Activated naive CD4-positive, alpha-beta T cell treated with anti-CD3 and anti-CD28 coated beads, Interleukin-2, amount 10 ng/mL, durations not matched to agents 5 hours and 36 hours (primary cell): ENCODE measurements around the gene NR2E3. TPM values are rescaled to one million over a fixed set of nuclear protein-coding genes. Genes with fewer than 3 reads are reported as not detected.

ENCODE experiments used
- total RNA-seq, 2 experiments: library from RNA; stranded (reverse); gene quantifications; one replicate each; pipeline ENCODE4 v1.2.3, GENCODE V29; 2021

NR2E3 gene
- total RNA-seq, result not detected

DNA sequence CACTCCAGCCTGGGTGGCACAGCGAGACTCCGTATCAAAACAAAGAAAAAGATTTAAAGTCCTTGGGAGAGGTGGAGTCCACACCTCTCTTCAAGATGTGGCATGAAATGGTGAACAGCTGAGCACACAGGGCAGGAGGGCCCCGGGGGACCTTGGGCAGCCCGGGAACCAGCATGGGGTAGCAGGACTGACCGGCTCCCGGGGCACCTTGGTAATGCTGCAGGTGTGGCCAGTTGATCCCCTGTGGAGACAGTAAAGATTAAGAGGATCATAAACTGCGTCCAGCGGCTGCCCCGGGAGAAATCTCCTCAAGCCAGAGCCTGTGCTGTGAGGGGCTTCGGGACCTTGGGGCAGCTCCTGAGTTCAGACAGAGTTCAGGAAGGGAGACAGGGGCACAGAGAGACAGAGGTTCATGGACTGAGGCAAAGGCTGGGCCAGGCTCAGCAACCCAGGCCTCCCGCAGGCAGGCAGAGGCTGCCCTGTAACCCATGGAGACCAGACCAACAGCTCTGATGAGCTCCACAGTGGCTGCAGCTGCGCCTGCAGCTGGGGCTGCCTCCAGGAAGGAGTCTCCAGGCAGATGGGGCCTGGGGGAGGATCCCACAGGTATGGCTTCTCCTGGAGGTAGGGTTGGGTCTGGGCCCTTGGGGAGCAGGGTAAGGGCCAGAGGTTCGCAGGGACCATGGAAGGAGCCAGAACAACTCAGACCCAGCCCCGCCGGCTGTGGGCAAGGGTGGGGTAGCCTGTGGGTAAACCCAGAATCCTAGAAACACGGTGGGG, at the start of gene NR2E3:
NR2E3 (plus strand) TSS at position 299 of the 780 bp plus-strand sequence; CDS start at position 489, 190 bp downstream.

